ENCODE measurements around the gene PLGLB2. TPM values are rescaled to one million over a fixed set of nuclear protein-coding genes. Genes with fewer than 3 reads are reported as not detected.
"Not testable (repeated sequence)": the region's sequence is repeated elsewhere in the genome, so short reads cannot be mapped to it uniquely, and the experiment has no call there.

The PLGLB2 gene
- total RNA-seq, 1 experiment from 2014 or later = 0.68 TPM

DNA sequence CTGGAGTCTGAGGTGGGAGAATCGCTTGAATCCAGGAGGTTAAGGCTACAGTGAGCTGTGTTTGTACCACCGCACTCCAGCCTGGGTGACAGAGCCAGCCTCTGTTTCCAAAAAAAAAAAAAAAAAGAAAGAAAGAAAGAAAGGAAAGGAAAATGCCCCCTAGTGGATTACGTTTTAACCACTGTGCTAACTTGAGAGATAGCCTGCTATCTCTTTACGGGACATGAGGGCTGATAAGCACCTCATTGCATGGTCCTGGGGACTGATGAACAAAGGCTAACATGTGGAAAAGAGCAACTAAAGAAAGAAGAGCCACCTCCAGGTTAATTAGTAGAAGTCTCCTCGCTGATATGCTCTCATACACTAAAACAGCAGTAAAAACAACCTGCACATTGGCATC is 4.2 kb upstream of the PLGLB2 start:
- not testable (repeated sequence) for H3K27ac ChIP-seq (ENCODE audit: insufficient read length, low read depth, low read length); H3K4me2 ChIP-seq (ENCODE audit: insufficient read depth, insufficient read length, low read length); H2BK20ac ChIP-seq (ENCODE audit: low read depth, low read length, poor library complexity, severe bottlenecking); H3K4ac ChIP-seq (ENCODE audit: low read depth, low read length); H2AFZ ChIP-seq (ENCODE audit: low read length); H3K9me3 Mint-ChIP-seq; H2AK5ac ChIP-seq (ENCODE audit: insufficient read length, low read length); H3K56ac ChIP-seq (ENCODE audit: insufficient read length, low read depth, low read length); H3K79me2 ChIP-seq (ENCODE audit: insufficient read depth, low read length); H4K5ac ChIP-seq (ENCODE audit: insufficient read length, low read depth, low read length); DNase-seq; H3K4me3 Mint-ChIP-seq; H3K27me3 ChIP-seq (ENCODE audit: insufficient read depth, low read length); H3K27me3 Mint-ChIP-seq (ENCODE audit: low read depth); H3K79me1 ChIP-seq (ENCODE audit: insufficient read depth, low read depth, low read length, poor library complexity, severe bottlenecking); H2BK120ac ChIP-seq (ENCODE audit: low read depth, low read length, poor library complexity, severe bottlenecking); H2BK12ac ChIP-seq (ENCODE audit: insufficient read length, low read depth, low read length); H3K9ac ChIP-seq (ENCODE audit: extremely low read depth, insufficient read length, low read length); H3T11ph ChIP-seq (ENCODE audit: low read length); H3K23me2 ChIP-seq (ENCODE audit: insufficient read length, low read depth, low read length, poor library complexity, severe bottlenecking); H4K8ac ChIP-seq (replicated peaks; ENCODE audit: insufficient read length, low read depth, low read length); H4K20me1 ChIP-seq (ENCODE audit: control insufficient read depth, insufficient read depth, insufficient read length); H3K23ac ChIP-seq (ENCODE audit: insufficient read length, low read depth, low read length); H3K27ac Mint-ChIP-seq; H2BK5ac ChIP-seq (ENCODE audit: insufficient read length, low read length); H3K14ac ChIP-seq (ENCODE audit: insufficient read depth, low read length); H3K18ac ChIP-seq (ENCODE audit: insufficient read length, low read depth, low read length); H3K4me1 Mint-ChIP-seq; H3K36me3 Mint-ChIP-seq (ENCODE audit: insufficient read depth in 1 of 3, low read depth in 3 of 3); H3K9me3 ChIP-seq (ENCODE audit: control insufficient read depth, low read depth, low read length); H4K91ac ChIP-seq (ENCODE audit: insufficient read length, low read depth, low read length); H3K4me1 ChIP-seq (ENCODE audit: insufficient read depth, low read length); H2BK15ac ChIP-seq (ENCODE audit: low read depth, low read length)
- WGBS (ENCODE audit: extremely low coverage, insufficient read length, low lambda C conversion rate) = no CpG with 5 or more reads among the region's 5 CpGs

DNA sequence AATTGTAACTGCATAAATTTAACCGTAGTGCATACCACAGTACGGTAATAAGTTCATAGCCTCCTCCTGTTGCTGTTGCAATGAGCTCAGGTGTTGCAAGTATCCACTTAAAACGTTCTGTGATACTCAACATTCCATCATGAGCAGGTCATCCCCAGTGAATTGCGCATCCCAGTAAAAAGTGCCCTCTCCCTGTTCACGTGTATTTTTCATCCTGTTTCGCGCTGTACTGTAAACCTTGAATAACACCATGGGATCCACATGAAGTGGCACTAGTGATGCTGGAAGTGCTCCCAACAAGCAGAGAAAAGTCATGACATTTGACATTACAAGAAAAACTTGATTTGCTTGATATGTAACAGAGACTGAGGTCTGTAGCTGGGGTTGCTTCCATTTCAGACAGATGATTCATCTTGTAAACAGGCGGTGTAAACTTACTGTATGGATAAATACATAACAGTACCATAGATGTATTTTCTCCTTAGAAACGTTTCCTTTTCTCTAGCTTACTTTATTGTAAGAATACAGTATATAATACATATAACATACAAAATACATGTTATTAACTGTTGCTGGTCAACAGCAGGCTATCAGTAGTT is 2.4 kb upstream of the PLGLB2 start:
- H4K5ac ChIP-seq (ENCODE audit: insufficient read length, low read depth, low read length); H3K23ac ChIP-seq (ENCODE audit: insufficient read length, low read depth, low read length); H3K27ac Mint-ChIP-seq; H4K91ac ChIP-seq (ENCODE audit: insufficient read length, low read depth, low read length); H3K4ac ChIP-seq (ENCODE audit: low read depth, low read length); H3K4me3 Mint-ChIP-seq; H3K4me2 ChIP-seq (ENCODE audit: insufficient read depth, insufficient read length, low read length); H3K27me3 Mint-ChIP-seq (ENCODE audit: low read depth); H3K9me3 ChIP-seq (ENCODE audit: control insufficient read depth, low read depth, low read length); H2BK120ac ChIP-seq (ENCODE audit: low read depth, low read length, poor library complexity, severe bottlenecking); H3K79me2 ChIP-seq (ENCODE audit: insufficient read depth, low read length); H3K4me1 Mint-ChIP-seq; H3K9ac ChIP-seq (ENCODE audit: extremely low read depth, insufficient read length, low read length); H4K20me1 ChIP-seq (ENCODE audit: control insufficient read depth, insufficient read depth, insufficient read length); H4K8ac ChIP-seq (replicated peaks; ENCODE audit: insufficient read length, low read depth, low read length); H2BK15ac ChIP-seq (ENCODE audit: low read depth, low read length); H3K36me3 Mint-ChIP-seq (ENCODE audit: insufficient read depth in 1 of 3, low read depth in 3 of 3); H3T11ph ChIP-seq (ENCODE audit: low read length); H2BK5ac ChIP-seq (ENCODE audit: insufficient read length, low read length); H3K79me1 ChIP-seq (ENCODE audit: insufficient read depth, low read depth, low read length, poor library complexity, severe bottlenecking); H3K23me2 ChIP-seq (ENCODE audit: insufficient read length, low read depth, low read length, poor library complexity, severe bottlenecking); H2AFZ ChIP-seq (ENCODE audit: low read length); H3K9me3 Mint-ChIP-seq; H2AK5ac ChIP-seq (ENCODE audit: insufficient read length, low read length); DNase-seq; H3K4me1 ChIP-seq (ENCODE audit: insufficient read depth, low read length); H2BK12ac ChIP-seq (ENCODE audit: insufficient read length, low read depth, low read length); H3K27me3 ChIP-seq (ENCODE audit: insufficient read depth, low read length); H2BK20ac ChIP-seq (ENCODE audit: low read depth, low read length, poor library complexity, severe bottlenecking); H3K56ac ChIP-seq (ENCODE audit: insufficient read length, low read depth, low read length); H3K18ac ChIP-seq (ENCODE audit: insufficient read length, low read depth, low read length); H3K14ac ChIP-seq (ENCODE audit: insufficient read depth, low read length); H3K27ac ChIP-seq (ENCODE audit: insufficient read length, low read depth, low read length): not testable (repeated sequence)
- no CpG with 5 or more reads among the region's 9 CpGs for WGBS (ENCODE audit: extremely low coverage, insufficient read length, low lambda C conversion rate)
